Left cardiac atrium (tissue), 4 donors: Measurements from ENCODE around the gene DNAH9. TPM values are rescaled to one million over a fixed set of nuclear protein-coding genes. Genes with fewer than 3 reads are reported as not detected.

Experiments used
- ATAC-seq, 2 donors: fragments of 200-7000 bp; cut with Tn5 transposase; one replicate each; pipeline ENCODE4 v1.9.1; 2020; ENCODE audit warnings: mild to moderate bottlenecking in 2 of 2, moderate library complexity in 2 of 2
- DNase-seq: peaks from one replicate; pipeline ENCODE4 v3.0.0-alpha.2; 2020
- intact Hi-C, 2 donors: fragments of 100-400 bp; cut with DNase I; formaldehyde crosslinking; loops; one replicate each; pipeline versions ENCODE4 v1.14.1 to v1.15.1; 2022 to 2023
- total RNA-seq, 2 donors: library from RNA; stranded (reverse); fragmentation: NEBNext Ultra II Directional; extraction: Animal tissue kit (Norgen Biotek cat#: 25700); gene quantifications; one replicate each; pipeline ENCODE4 v1.2.1, GENCODE V29; 2021
- donor health status: DM: no; HTN: yes; CAD: no.
- donor health status: DM: no; HTN: yes; CAD: no; lungs with severe emphysema.
- donor health status: DM: yes; HTN: yes; CAD: no.
- donor health status: Dilated cardiomyopathy.

Gene DNAH9
- total RNA-seq, 2 donors from 2014 or later, result 0.08 to 0.91 TPM

DNA sequence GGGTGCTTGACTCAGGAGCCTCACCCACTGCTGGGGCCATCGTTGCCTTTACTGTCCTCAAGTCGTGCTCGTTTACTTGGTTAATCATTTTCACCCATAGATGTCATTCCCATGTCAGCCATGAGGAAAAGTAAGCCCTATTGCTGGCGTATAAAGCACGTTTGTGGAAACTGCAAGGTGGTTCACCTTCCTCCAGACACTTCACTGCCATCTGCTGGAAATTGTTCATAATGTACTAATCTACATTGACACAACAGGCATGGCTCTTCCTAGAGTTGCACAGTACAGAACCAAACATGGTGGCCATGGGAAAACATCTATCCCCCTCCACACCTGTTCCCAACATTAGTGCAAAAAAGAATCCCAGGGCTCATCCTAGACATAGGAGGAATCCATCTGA is 282.4 kb downstream of the DNAH9 start:
- ATAC-seq (peak in 1 of 2 donors; percentile 71), DNase-seq (no peak)
- intact Hi-C loops, result loop anchor here (5.0 to 10.0 kb wide), 2 partner anchors 56 to 1003 kb away; no protein-coding TSS in a partner anchor

DNA sequence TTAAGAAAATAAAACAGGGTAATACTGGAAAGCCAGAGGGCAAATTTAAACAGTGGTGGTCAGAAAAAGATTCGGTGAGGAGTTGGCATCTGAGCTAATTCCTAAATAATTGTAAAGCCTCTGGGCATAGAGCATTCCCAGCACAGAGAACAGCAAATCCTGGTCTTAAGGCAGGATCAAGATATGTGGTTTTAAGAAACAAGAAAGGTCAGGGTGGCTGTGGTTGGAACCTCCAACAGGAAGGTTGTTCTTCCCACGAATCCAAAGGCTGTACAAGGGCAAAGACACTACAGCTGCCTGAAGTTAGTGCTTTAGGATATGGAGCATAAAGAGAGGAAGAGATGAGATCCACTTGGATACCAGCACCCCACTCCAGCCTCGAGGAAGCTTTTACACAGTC is 284.4 kb downstream of the DNAH9 start:
- no peak for ATAC-seq
- intact Hi-C loops, result loop anchor here (5.0 to 10.0 kb wide), 2 partner anchors 58 to 1005 kb away; no protein-coding TSS in a partner anchor
- no peak for DNase-seq

DNA sequence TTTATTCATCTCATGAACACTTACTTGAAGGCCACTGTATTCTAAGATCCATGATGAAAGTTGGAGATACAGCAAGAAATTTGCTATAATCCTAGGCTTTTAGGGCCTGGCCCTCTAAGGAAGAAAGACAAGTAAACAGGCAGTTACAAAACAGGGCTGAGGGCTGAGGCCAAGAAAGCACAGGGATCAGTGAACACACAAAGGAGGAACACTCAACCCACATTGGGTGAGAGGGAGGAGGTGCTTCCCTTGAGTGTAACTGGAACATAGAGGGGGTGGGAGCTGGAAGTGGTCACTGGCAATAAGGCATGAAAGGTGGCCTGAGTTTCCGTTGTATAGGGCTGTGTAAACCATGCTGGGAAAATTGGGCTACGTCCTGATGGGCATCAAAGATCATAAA is 286.8 kb downstream of the DNAH9 start:
- ATAC-seq, result no peak
- DNase-seq, result no peak
- intact Hi-C loops, result loop anchor here in 1 of 2 donors (10.0 kb wide), 1 partner anchor 60 kb away; no protein-coding TSS in a partner anchor

DNA sequence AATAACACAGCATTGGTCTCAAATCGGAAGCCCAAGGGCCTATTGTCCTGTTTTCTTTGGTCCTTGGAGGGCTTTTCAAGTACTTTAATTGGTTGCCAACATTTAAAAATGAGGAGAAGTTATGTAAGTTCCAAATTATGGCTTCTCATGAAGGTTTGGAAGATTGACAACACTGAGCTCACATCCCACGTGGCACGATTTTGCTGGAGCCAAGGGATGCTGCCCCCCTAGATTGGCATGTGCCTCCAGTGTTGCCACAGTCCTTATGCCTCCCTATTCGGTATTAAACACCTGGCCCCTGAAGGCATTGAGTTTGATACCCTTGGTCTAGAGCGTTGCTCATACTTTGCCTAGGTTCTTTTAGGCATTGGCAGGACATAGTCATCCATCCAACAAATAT is 291.0 kb downstream of the DNAH9 start:
- intact Hi-C loops, result loop anchor here in 1 of 2 donors (10.0 kb wide), 1 partner anchor 64 kb away; no protein-coding TSS in a partner anchor
- DNase-seq, result no peak
- no peak for ATAC-seq

DNA sequence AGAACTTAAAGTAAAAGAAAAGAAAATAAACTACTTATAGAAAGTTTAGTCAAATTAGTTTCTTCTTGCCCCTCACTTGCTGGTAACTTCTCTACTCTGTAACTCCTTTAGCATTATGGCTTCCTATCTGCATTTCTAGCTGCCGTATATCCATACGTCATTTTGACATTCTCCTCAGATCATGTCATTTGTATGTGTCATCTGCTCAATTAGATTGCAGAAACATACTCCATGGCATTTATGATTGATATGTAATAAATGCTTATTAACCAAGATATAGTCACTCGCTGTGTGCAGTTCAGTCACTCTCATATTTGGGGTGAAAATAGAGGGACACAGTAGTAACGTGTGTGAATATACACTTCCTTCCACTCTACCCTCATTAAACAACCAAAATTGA is 295.6 kb downstream of the DNAH9 start:
- ATAC-seq, result no peak
- no peak for DNase-seq
- intact Hi-C loops, result no loop called here

DNA sequence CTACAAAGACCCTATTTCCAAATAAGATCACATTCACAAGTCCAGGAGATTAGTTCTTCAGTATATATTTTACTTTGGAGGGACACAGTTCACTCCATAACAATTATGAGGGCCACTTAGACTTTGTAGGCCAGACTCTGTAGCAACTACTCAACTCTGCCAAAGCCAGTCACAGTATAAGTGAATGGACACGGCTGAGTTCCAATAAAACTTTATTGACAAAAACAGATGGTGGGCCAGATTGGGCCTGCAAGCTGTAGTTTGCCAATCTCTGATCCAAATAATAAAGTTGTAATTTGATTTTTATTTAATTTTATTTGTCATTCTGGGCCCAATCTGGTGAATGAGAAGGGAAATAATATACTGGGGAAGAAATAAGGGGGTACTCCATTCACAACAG is 297.9 kb downstream of the DNAH9 start:
- ATAC-seq (no peak), DNase-seq (no peak)
- intact Hi-C loops, result no loop called here

DNA sequence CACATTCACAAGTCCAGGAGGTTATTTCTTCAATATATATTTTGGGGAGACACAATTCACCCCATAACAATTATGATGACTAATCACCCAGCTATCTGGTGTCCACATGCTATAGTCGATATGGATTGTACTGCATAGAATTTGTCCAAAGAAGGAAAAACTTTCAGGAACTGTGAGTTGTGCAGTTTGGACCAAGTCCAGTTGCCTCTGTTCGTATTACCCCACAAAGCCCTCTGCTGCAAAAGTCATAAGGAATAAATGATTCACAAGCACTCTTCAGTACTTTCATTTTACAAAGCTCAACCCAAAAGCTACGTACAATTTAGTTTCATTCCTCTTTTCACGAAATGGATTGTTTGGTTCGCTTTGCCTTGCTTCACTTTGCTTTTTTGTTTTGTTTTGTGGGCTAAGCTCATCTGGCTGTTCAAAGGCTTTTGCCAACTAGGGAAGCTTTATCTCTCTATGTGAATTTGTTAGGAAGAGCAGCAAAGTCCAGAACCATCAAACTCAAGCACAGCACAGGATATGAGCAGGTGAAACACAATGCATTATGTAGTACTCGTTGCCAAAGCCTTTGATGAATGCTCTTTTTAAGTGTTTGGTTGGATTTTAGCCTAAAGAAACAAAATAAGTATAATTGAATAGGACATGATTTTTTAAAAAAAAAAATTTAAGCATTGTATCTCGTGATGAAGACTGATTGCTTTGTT is 300.4 kb downstream of the DNAH9 start:
- DNase-seq (no peak), ATAC-seq (no peak)
- intact Hi-C loops, result no loop called here

DNA sequence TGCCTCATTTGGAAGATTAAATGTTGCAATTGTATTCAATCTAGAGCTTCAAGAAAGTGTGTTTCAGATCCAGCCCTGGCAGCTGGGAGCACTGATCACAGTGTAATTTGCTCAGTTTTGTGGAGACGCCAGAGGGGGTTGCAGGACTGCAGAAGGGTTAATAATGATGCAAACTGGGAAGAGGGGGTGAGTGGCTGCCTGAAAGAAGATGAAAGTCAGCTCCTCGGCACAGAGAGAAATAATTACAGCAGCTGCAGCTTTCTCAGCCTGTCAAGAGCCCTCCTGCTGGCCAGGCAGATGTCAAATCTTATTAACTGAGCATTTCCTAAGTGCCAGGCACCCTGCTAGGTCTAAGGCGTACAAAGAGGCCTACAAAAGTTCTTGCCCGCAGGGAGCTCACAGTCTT is 301.3 kb downstream of the DNAH9 start:
- DNase-seq (no peak), ATAC-seq (peak in 1 of 2 donors; percentile 45)
- intact Hi-C loops, result no loop called here

DNA sequence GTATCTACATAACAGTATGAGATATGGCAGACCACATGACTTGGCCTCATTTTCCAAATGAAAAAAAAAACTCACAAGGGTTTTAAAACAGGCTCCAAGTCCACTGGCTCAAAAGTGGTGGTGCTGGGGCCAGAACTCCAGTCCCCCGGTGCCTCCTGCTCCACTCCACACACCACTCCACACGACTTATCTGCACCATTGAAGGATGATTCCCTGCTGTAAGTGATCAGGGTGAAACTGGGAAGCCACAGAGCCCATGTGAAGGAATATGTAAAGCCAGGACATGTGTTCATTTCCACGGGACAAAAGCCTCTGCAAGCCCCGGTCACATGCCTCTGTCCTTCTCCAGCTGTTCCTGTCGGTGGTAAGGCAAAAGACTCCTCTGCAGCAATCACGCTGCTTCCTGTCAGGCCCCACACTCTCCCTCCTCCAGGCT is 301.8 kb downstream of the DNAH9 start:
- ATAC-seq (peak; percentile 47 to 92), DNase-seq (no peak)
- intact Hi-C loops, result no loop called here

DNA sequence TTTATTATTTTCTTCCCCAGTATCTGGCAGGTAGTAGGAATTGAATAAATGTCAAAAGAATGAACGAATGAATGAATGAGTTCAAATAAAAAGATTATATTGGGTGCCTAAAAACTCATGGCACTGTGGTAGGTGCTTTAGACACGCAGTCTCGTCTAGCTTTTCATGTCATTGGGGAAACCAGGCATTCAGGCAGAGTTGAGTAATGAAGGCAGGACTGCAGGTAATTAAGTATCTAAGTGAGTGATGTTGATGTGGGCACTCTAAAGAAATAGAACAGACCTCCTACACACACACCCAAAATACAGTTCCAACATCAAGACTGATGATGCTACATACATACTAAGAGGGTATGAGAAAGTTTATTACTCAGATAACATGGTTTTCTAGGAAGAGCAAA is 302.4 kb downstream of the DNAH9 start:
- intact Hi-C loops, result no loop called here
- no peak for ATAC-seq
- DNase-seq, result no peak

DNA sequence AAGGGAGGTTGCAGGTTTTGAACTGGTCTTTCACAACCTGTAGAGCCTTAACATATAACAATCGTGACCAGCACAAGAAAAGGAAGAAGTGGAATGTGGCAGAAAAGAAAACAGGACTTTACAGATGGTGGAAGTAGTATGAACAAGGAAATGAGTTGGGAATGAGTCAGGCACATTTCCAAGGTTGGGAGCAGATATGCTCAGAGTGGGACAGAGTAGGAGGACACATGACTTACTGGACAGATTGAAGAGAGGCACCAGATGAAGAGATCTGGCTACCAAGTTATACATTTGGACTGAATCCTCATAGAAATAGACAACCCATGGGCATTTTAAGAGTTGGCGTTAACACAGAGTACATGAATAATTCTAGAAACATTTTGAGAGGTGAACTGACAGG is 303.7 kb downstream of the DNAH9 start:
- DNase-seq (no peak), ATAC-seq (no peak)
- intact Hi-C loops, result no loop called here

DNA sequence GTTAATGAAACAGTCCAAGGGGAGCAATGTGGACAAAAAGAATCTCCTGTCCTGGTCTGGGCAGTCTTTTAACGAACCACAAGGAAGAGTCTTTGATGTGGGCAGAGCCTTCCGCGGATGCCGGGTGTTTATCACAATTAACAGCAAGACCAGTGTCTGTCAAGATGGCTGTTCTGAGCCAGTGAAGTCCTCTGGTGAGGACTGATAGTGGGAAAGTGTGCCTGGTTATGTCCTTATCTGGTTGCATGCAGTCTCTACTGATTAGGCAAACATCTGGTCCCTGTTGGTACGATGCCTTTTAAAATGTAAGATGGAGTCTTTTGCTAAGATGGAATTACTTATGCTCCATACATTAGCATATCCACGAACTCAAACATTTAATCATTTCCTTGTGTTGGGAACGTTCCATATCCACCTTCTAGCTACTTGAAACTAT is 310.5 kb downstream of the DNAH9 start:
- no peak for DNase-seq

DNA sequence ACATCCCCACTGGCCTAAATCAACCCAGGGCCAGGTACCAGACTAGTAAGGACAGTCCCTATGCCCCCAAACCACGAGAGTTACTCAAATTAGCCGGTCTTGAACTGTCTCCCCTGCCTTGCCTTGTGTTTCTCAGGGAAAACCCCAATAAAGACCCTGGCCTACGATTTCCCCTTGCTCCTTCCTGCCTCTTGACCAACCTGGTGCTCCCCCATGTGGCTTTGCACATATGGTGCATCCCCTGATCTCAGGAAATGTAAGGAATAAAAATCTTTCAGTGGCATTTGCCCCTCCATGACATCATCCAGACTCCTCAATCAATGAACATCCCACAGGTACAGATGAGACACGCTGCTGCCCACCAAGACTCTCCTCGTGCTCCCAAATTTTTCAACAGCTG is 311.1 kb downstream of the DNAH9 start:
- intact Hi-C loops, result no loop called here
- ATAC-seq (no peak), DNase-seq (no peak)

More for the DNA sequence above, 310.5 kb downstream of the DNAH9 start:
- no peak for ATAC-seq
- intact Hi-C loops, result no loop called here

DNA sequence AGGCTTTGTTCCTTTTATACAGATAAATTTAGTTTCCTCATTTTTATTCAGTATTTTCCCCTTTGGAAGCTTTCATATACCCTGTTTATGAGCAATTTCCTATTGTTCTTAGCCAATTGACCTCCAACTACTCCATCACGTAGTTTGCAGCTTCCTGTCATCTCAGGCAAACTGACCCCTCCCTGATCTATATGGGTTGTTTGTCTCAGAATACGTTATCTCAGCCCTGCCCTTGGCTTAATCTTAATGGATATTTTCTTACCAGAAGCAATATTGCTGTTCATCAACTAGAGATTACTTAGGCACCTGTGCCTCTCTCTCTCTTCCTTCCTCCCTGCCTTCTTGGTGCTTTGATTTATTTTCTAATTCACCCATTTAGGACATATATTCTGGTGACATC is 317.8 kb downstream of the DNAH9 start:
- ATAC-seq (no peak), DNase-seq (no peak)
- intact Hi-C loops, result no loop called here

DNA sequence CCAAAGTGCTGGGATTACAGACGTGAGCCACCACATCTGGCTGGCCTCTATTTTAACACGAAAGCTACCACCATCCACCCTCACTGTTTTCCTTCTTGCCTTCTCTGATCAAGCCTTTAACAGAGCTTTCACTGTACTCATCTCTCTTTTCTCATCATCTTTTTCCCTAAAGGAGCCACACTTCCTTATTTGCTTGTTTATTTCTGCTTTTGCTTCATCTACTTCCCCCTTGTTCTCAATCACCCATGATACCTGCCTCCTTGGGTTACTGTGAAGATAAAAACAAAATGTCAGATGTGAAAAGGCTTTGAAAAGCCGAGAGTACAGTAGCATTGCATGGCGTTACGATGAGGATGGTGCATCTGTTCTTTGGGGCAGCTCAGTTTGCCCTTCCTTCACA is 319.1 kb downstream of the DNAH9 start:
- ATAC-seq (no peak), DNase-seq (no peak)
- intact Hi-C loops, result no loop called here

DNA sequence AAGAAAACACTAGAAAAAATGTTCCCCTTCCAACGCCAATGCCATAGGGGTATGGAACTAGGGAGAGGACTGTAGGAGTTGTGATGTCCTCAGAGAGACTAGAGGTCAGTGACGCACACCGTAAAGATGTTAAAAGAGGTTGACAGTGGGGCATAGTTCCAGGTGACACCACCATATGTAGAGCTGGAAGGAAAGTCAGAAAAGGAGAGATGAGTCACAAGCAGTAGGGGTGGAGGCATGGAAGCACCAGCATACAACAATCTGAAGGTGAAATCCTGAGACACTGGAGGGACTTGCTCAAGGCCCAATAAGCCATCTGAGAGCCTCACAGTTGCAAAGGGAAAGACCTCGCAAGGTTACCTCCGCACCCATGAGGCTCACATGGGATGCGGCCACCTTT is 323.0 kb downstream of the DNAH9 start:
- no peak for DNase-seq
- ATAC-seq, result no peak
- intact Hi-C loops, result no loop called here

DNA sequence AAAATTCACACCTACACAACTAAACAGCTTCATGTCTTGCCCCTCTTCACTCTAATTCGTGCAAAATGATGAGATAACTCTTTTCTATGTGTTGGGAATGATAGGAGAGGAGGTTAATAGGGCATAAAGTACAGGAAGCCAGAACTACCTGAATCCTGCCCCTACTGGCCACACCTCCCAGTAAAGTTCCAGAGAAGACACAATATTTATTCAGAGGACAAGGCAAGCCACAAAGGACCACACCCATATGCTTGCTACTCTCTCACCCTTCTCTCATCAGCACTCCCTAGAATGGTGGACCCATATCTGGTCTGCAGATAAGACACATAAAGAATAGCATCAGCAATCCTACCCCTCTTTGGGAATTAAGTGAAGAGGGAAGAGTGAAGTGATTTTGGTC is 324.4 kb downstream of the DNAH9 start:
- no peak for ATAC-seq
- intact Hi-C loops, result no loop called here
- DNase-seq, result no peak

DNA sequence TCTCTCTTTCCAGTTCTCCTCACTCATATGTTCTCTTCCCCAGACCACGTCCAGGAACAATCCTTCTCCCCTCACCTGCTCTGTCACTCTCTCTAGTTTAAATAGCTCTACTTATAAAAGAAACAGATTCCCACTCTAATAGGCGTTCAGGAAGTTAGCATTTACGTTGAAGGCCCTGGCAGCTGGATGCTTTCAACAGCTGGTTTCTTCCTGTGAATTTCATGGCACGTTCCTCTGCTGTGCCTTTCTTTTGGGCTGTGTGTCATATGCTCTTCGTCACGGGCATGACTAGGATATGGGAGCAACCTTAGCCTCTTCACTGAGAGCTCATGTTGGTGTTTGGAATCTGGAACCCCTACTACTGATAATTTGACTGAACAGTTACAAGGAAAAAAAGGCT is 325.8 kb downstream of the DNAH9 start:
- intact Hi-C loops, result no loop called here

DNA sequence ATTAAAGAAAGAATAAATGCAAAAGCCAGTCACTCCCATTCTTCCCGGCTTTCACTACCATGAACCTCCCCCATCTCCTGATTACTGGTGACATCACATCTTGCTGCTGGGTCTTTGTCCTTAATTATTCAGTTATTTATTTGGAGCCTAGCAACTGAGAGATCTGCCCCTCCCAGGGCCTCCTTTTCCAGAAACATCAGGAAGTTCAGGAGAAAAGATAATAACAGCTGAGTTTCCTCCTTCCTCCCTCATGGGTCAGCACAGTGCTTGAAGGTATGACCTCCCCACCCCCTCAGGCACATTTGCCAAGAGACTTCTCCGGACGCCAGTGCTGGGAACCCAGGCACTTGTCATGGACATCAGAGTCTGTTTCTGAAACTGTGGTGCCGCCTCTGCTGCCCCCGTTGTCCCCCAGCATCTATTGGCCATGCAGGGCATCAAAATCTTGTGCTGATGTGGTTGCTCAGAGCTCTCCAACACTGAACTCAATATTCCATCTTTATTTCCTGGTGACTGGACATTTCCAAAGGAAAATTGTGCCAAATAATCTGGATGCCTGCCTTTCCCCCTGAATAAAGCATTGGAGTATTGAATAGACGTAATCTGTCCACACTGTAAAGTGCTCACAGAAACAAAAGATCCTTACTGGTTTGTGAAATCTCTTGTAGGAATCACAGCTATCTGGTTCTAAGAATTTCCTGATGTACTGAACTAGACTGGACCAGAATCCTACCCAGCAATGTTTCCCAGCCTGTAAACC is 327.2 kb downstream of the DNAH9 start:
- DNase-seq (peak; percentile 41), ATAC-seq (peak in 1 of 2 donors; percentile 77)
- intact Hi-C loops, result no loop called here

More for the DNA sequence above, 325.8 kb downstream of the DNAH9 start:
- DNase-seq (no peak), ATAC-seq (no peak)

DNA sequence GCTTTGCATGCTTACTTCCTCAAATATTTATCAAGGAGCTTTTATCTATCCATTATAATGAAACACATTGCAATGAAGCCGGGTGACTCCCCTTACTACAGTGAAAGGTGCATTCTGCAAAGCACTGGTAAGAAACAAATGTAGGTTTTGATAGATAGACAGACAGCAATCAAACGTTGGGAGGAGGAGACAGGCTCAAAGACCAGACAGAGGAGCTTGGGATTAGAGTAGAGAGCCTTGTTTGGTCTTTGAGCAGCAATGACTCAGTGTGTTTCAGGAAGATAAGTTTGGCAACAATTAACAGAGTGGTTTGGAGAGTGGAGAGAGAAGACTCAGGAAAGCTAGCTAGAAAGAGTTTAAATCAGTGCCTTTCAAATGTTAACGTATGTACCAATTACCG is 330.2 kb downstream of the DNAH9 start:
- intact Hi-C loops, result no loop called here
- no peak for DNase-seq
- peak in 1 of 2 donors; percentile 51 for ATAC-seq
